G401.6 (cell line): ENCODE data around the gene ARL4A.

Source experiments
- FAIRE-seq: peaks from 2 replicates; lab custom pipeline; 2012; peaks lifted over from hg19 to GRCh38; lab: Jason Lieb, UNC

Gene ARL4A

DNA sequence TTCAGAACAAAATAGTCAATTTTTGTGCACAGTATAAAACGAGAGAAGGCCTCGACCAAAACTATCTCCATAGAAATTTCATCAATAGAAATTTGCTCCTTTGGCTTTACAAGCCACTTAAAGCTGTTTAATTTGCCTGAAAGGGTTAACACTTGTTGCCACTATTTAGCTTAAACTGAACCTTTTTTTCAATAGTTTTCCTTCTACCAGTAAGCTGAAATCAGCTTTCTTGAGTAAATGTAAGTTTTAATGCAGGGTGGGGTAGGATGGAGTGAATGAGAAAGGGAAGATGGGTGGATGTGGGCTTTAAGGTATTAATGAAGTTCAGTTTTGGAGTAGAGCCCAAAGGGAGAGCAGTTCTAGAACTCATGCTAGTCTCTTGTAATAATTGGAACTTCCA, 39.5 kb downstream of the ARL4A start:
- FAIRE-seq = no peak

GRCh38 chr7:12727455-12728191, 40.2 kb downstream of the ARL4A start:
- no peak for FAIRE-seq

GRCh38 chr7:12728192-12728538, 40.7 kb downstream of the ARL4A start:
- no peak for FAIRE-seq

- no peak for FAIRE-seq
These were observed 41.7 kb downstream of the ARL4A start for GRCh38 chr7:12729112-12729511.

GRCh38 chr7:12730523-12730922, 43.1 kb downstream of the ARL4A start:
- no peak for FAIRE-seq

DNA sequence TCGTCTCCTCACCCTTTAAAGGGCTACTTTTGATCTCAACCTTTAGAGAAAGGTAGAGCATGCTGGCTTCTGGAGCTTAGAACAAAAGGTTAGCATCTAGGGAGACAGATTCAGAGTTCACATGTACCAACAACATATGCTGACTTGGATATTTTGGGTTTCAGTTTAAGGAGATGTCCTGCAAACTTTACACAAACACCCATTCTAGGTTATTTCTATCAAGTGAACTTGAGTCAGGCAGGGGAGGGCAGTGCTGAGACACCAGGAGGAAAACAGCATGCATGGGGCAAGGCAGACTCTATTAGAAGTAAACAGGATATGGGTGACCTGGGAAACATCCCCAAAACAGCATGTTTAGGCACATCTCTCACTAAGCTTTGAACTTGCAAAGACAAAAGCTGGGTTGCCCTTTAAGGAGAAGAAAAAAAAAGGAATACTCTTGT, 43.8 kb downstream of the ARL4A start:
- no peak for FAIRE-seq

DNA sequence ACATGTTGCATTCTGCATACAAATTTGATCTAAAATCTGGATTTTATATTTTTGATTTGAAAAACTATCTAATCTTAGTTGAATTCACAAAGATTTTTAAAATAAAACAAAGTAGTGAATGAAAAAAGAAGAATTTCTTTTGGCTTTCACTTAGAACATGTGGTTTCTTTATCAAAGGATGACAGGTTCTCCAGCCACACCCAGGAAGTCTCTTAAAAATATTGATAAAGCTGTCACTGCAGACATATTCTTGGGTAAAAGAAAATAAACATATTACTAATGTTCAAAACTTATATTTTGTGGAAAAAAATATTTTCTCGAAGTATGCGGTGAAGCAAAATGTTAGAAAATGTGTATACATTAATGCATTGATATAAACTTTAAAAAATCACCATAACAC, 44.3 kb downstream of the ARL4A start:
- FAIRE-seq = no peak

GRCh38 chr7:12732428-12732827, 45.0 kb downstream of the ARL4A start:
- FAIRE-seq = no peak

DNA sequence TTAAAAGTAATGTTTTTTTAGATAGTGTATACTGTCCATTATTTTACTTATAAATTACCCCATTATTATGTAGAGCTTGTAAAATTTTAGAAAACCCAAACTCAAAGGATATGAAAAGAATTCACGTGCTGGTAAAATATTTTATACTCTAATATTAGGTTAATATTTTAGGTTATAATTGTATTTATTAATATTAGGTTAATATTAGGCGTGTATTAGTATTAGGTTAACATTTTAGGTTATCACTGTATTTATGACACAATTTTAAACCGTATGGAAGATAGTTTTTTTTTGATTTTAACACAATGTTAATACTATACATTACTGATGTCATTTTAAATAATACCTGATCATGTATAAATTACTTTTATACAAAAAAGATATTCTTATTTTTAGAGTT, 48.5 kb downstream of the ARL4A start:
- FAIRE-seq = peak; percentile 87

DNA sequence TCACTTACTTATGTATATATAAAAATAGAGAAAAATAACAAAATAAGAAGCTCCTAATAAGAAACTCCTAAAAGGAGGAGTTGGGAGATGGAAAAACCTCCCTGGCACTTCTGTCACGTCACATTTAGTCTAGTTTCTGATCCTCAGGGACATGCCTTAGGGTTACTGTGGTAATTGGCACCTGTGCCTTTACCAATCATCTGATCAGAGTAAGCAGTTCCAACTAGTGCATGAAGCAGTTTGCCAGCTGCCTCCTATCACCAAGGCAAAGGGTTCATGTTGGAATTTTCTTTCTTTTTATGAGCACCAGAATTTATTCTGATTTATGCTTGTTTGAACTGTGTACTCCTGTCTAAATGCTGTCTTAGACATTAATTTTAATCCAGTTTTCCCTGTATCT, 49.9 kb downstream of the ARL4A start:
- FAIRE-seq = no peak

- no peak for FAIRE-seq
These were observed 50.4 kb downstream of the ARL4A start for GRCh38 chr7:12737836-12738235.

- no peak for FAIRE-seq
These were observed 51.2 kb downstream of the ARL4A start for GRCh38 chr7:12738665-12739064.
